Endothelial cell (in vitro differentiated cells): ENCODE results near the gene UFD1. TPM values are rescaled to one million over a fixed set of nuclear protein-coding genes. Genes with fewer than 3 reads are reported as not detected.

Source experiments
- DNase-seq: peaks from one replicate; pipeline ENCODE4 v3.0.0; 2021; ENCODE audit warnings: low spot score
- H3K27ac Mint-ChIP-seq: one replicate; pipeline ENCODE4 v1.8.0; 2021; ENCODE audit warnings: mixed read lengths, inconsistent platforms; ENCODE audit not compliant: unreplicated experiment
- H3K27me3 Mint-ChIP-seq: one replicate; pipeline ENCODE4 v1.8.0; 2021; ENCODE audit warnings: mild to moderate bottlenecking, moderate library complexity, mixed read lengths, inconsistent platforms; ENCODE audit not compliant: unreplicated experiment
- H3K36me3 Mint-ChIP-seq: one replicate; pipeline ENCODE4 v1.8.0; 2021; ENCODE audit warnings: mild to moderate bottlenecking, low read depth, mixed read lengths, inconsistent platforms; ENCODE audit not compliant: unreplicated experiment
- H3K4me1 Mint-ChIP-seq: one replicate; pipeline ENCODE4 v1.8.0; 2021; ENCODE audit warnings: mild to moderate bottlenecking, mixed read lengths, inconsistent platforms; ENCODE audit not compliant: unreplicated experiment
- H3K4me3 Mint-ChIP-seq: one replicate; pipeline ENCODE4 v1.8.0; 2021; ENCODE audit warnings: mild to moderate bottlenecking, mixed read lengths, inconsistent platforms; ENCODE audit not compliant: unreplicated experiment
- H3K9me3 Mint-ChIP-seq: one replicate; pipeline ENCODE4 v1.8.0; 2021; ENCODE audit warnings: mixed read lengths, inconsistent platforms; ENCODE audit not compliant: unreplicated experiment
- total RNA-seq: library from RNA; stranded (reverse); fragmentation: NEBNext Ultra II Directional; extraction: Animal tissue kit (Norgen Biotek cat#: 25700); gene quantifications from one replicate; pipeline ENCODE4 v1.2.1, GENCODE V29; 2021; ENCODE audit not compliant: unreplicated experiment
- TF ChIP-seq, protein P1 (sequence below): fragments of 200-600 bp; sonication (generic); IDR thresholded peaks from one replicate; pipeline ENCODE4 v1.5.0; 2021; ENCODE audit warnings: antibody characterized with exemption; ENCODE audit not compliant: unreplicated experiment

Gene UFD1
- total RNA-seq, 1 donor from 2014 or later: 86.2 TPM

GRCh38 chr22:19467912-19468311, 11.1 kb downstream of the UFD1 start:
- no peaks in the 10 kb centered on the region for H3K27me3 Mint-ChIP-seq
- no peak overlapping the region for H3K27ac Mint-ChIP-seq
- H3K4me3 Mint-ChIP-seq: peak overlapping the region; percentile 14
- H3K9me3 Mint-ChIP-seq: no peaks in the 10 kb centered on the region
- TF ChIP-seq, protein P1, sequence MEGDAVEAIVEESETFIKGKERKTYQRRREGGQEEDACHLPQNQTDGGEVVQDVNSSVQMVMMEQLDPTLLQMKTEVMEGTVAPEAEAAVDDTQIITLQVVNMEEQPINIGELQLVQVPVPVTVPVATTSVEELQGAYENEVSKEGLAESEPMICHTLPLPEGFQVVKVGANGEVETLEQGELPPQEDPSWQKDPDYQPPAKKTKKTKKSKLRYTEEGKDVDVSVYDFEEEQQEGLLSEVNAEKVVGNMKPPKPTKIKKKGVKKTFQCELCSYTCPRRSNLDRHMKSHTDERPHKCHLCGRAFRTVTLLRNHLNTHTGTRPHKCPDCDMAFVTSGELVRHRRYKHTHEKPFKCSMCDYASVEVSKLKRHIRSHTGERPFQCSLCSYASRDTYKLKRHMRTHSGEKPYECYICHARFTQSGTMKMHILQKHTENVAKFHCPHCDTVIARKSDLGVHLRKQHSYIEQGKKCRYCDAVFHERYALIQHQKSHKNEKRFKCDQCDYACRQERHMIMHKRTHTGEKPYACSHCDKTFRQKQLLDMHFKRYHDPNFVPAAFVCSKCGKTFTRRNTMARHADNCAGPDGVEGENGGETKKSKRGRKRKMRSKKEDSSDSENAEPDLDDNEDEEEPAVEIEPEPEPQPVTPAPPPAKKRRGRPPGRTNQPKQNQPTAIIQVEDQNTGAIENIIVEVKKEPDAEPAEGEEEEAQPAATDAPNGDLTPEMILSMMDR: no peak
- H3K4me1 Mint-ChIP-seq: no peaks in the 10 kb centered on the region
- H3K36me3 Mint-ChIP-seq: peaks cover 45% of the 10 kb centered on the region
- DNase-seq: no peak

DNA sequence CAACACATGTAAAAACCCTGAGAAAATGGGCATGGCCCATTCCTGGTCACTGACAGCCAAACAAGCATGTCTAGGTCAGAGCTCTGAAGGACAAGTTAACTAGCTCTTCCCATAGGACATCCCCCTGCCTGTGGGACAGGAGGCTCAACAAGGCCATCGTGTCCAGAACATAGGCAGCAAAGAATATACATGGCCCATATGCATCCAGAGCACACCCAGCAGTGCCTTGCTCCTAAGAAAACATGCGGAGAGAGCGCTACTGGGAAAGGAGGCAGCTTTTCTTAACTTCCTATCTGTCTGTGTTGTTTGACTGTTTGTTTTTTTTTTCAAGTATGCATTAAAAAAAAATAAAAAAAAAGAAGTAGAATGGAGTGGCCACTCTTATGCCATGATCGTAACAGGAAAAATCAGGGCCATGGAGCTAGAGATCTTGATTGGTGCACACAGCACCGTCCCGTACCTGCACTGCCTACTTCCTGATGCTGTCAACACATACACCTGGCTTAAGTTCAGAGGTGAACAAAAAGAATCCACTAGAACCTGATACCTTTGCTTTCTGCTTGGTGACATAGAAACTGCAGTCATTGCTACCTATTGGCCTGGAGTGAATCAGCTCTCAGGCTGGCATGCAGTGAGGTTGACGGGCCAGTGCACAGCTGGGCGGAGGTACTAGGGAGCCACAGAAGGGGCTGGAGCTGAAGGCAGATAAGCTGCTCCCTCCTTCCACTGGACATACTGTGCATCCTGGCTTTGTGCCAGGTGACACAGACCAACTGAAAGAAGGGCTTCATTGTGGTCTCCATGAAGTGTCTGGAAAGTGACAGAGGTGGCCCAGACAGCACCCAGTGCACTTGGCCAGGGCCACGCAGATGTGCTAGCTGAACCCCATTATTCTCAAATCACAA, 11.9 kb downstream of the UFD1 start:
- Mint-ChIP-seq H3K36me3 (peaks cover 45% of the 10 kb centered on the region), H3K4me1 (no peaks in the 10 kb centered on the region), H3K4me3 (no peak overlapping the region), H3K27me3 (no peaks in the 10 kb centered on the region), H3K27ac (no peak overlapping the region), H3K9me3 (no peaks in the 10 kb centered on the region)
- DNase-seq: no peak
- TF ChIP-seq, protein P1: no peak

DNA sequence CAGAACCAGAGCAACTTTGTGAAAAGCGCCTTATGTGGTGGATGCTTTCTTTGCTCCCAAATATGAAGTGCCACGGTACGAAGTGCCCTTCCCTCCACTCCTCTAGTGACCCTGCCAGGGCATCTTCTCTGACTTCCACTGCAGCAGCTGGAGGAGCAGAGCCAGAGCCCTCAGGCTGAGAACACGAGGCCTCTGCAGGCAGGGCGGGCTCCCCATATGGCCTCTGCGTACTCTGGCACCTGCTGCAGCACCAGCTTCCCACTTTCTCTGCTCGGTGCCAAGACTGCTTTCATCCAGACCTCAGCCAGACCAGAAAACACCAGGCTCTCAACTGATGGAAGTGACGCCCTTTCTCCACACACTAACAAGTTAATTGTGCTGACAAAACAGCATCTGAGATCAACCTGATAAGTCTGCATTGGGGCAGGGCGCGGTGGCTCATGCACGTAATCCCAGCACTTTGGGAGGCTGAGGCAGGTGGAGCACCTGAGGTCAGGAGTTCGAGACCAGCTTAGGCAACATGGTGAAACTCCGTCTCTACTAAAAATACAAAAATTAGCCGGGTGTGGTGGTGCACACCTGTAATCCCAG, 12.8 kb downstream of the UFD1 start:
- DNase-seq: no peak
- TF ChIP-seq, protein P1: no peak
- Mint-ChIP-seq H3K4me1 (no peaks in the 10 kb centered on the region), H3K4me3 (no peak overlapping the region), H3K9me3 (no peaks in the 10 kb centered on the region), H3K36me3 (peaks cover 38% of the 10 kb centered on the region), H3K27me3 (no peaks in the 10 kb centered on the region), H3K27ac (no peak overlapping the region)

DNA sequence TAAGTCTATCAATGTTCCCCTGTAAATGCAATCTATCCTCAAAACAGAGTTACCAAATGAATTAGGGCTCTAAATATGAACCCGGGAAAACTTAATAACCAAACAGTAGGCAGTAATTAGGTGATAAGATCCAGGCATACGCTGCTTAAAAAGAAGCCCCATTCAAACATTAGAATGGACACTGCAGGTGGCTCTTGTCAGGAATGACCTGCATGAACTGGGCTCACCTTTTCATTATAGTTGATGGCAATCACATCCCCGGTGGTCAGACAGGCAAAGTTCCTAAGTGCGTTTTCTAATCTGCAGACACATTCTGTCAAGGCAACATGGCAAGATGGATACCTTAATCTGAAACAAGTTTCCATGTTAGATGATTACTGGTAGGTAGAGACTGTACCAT, 14.0 kb downstream of the UFD1 start:
- Mint-ChIP-seq H3K4me1 (no peaks in the 10 kb centered on the region), H3K36me3 (peaks cover 40% of the 10 kb centered on the region), H3K9me3 (no peaks in the 10 kb centered on the region), H3K4me3 (no peak overlapping the region), H3K27me3 (no peaks in the 10 kb centered on the region), H3K27ac (no peak overlapping the region)
- TF ChIP-seq, protein P1: no peak
- DNase-seq: no peak

DNA sequence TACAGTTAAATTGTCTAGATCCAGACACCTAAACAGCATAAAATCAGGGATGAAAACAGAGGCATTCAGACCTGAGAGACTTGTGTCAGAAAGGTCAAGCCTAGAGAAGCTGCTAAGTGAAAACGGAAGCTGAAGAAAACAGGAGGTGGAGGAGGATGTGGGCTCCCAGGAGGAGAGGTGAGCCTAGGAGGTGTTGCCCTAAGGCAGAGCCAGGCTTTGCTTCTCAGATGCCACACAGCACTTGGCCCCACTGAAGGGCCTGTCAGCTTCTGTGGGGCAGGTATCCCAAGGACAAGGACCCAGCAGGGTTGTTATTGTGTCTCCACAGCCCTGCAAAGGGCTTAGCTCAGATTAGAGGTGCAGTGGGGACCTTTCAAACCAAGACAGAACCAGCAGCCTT, 14.4 kb downstream of the UFD1 start:
- Mint-ChIP-seq H3K36me3 (peaks cover 38% of the 10 kb centered on the region), H3K4me1 (no peaks in the 10 kb centered on the region)

More for the DNA sequence above, 14.4 kb downstream of the UFD1 start:
- TF ChIP-seq, protein P1: no peak
- Mint-ChIP-seq H3K4me3 (no peak overlapping the region), H3K27ac (no peak overlapping the region), H3K9me3 (no peaks in the 10 kb centered on the region), H3K27me3 (no peaks in the 10 kb centered on the region)
- no peak for DNase-seq
